ENCODE measurements around the gene CCND1.

CCND1 gene

GRCh38 chr11:69645801-69646492, 5.0 kb downstream of the CCND1 start:
- no peak for TF ChIP-seq CTCF (IDR thresholded peaks at IDR 0.05)
- Histone ChIP-seq H3K27ac (no peak overlapping the region), H3K36me3 (peaks cover 11 to 58% (median 40%) of the 10 kb centered on the region in 3 donors), H3K4me1 (peaks cover 0 to 40% (median 20%) of the 10 kb centered on the region in 4 donors), H3K4me3 (no peak overlapping the region), H3K9me3 (no peaks in the 10 kb centered on the region), H3K27me3 (no peaks in the 10 kb centered on the region)
- intact Hi-C loops (cut with DNase I; ENCODE audit: low total_unique reads), result loop anchor here (10.0 kb wide), 2 partner anchors 801 to 841 kb away; partner anchors contain the start of gene CPT1A
- no peak for DNase-seq

- Histone ChIP-seq H3K36me3 (peaks cover 19 to 63% (median 48%) of the 10 kb centered on the region in 3 donors), H3K27me3 (no peaks in the 10 kb centered on the region), H3K27ac (peak overlapping the region in 1 of 2 donors; percentile 7), H3K4me1 (peaks cover 0 to 36% (median 20%) of the 10 kb centered on the region in 4 donors), H3K9me3 (no peaks in the 10 kb centered on the region), H3K4me3 (no peak overlapping the region)
- TF ChIP-seq CTCF (IDR thresholded peaks at IDR 0.05), result no peak
- DNase-seq, result peak in 1 of 2 donors; percentile 47
- intact Hi-C loops (cut with DNase I; ENCODE audit: low total_unique reads), result loop anchor here (10.0 kb wide), 2 partner anchors 802 to 842 kb away; partner anchors contain the start of gene CPT1A
Observed at GRCh38 chr11:69646493-69647389, 5.8 kb downstream of the CCND1 start.

GRCh38 chr11:69647390-69647748, 6.4 kb downstream of the CCND1 start:
- TF ChIP-seq CTCF (IDR thresholded peaks at IDR 0.05), result no peak
- H3K9me3 ChIP-seq, result no peaks in the 10 kb centered on the region
- H3K27ac ChIP-seq, result peak overlapping the region in 1 of 2 donors; percentile 7
- H3K4me3 ChIP-seq, result no peak overlapping the region
- H3K36me3 ChIP-seq, result peaks cover 21 to 70% (median 54%) of the 10 kb centered on the region in 3 donors
- no peak for DNase-seq
- peaks cover 0 to 36% (median 20%) of the 10 kb centered on the region in 4 donors for H3K4me1 ChIP-seq
- no peaks in the 10 kb centered on the region for H3K27me3 ChIP-seq
- intact Hi-C loops (cut with DNase I; ENCODE audit: low total_unique reads), result loop anchor here (10.0 kb wide), 2 partner anchors 803 to 843 kb away; partner anchors contain the start of gene CPT1A

- peaks cover 0 to 36% (median 20%) of the 10 kb centered on the region in 4 donors for H3K4me1 ChIP-seq
- intact Hi-C loops (cut with DNase I; ENCODE audit: low total_unique reads), result loop anchor here (10.0 kb wide), 2 partner anchors 803 to 843 kb away; partner anchors contain the start of gene CPT1A
- TF ChIP-seq CTCF (IDR thresholded peaks at IDR 0.05), result no peak
- H3K27ac ChIP-seq, result no peak overlapping the region
- peaks cover 25 to 74% (median 58%) of the 10 kb centered on the region in 3 donors for H3K36me3 ChIP-seq
- no peaks in the 10 kb centered on the region for H3K9me3 ChIP-seq
- no peaks in the 10 kb centered on the region for H3K27me3 ChIP-seq
- no peak overlapping the region for H3K4me3 ChIP-seq
- peak in 1 of 2 donors; percentile 55 for DNase-seq
Observed at GRCh38 chr11:69647761-69648497, 7.0 kb downstream of the CCND1 start.
